A549 (cell line): ENCODE measurements around the gene SLC35B2. TPM values are rescaled to one million over a fixed set of nuclear protein-coding genes. Genes with fewer than 3 reads are reported as not detected.

Experiments
- ATAC-seq, 2 experiments: fragments of 200-7000 bp in 1 of 2; fragments of >200 bp in 1 of 2; cut with Nextera tagmentation in 1 of 2; cut with Tn5 transposase in 1 of 2; 3 replicates each; pipeline versions ENCODE4 v1.8.0 to v1.9.1; 2018 to 2020; ENCODE audit warnings: mild to moderate bottlenecking in 1 of 2, moderate library complexity in 1 of 2
- CTCF ChIA-PET: fragments of 300-600 bp; sonication (Branson Sonifier 250); formaldehyde crosslinking; extraction: SDS; loops from one replicate; lab custom pipeline; 2021; ENCODE audit warnings: antibody characterized with exemption, inconsistent platforms; lab: Yijun Ruan, JAX
- POLR2A ChIA-PET: fragments of 350-600 bp; formaldehyde crosslinking; extraction: SDS; loops from one replicate; lab custom pipeline; 2021; ENCODE audit warnings: antibody characterized with exemption, inconsistent platforms; lab: Yijun Ruan, JAX
- DNase-seq, 2 experiments: peaks; one replicate each; pipeline versions ENCODE4 v3.0.0 to v3.0.0-alpha.2; 2011 to 2016; ENCODE audit warnings: low read depth in 1 of 2, low spot score in 1 of 2
- FAIRE-seq: peaks from 2 replicates; lab custom pipeline; 2011; peaks lifted over from hg19 to GRCh38; lab: Jason Lieb, UNC
- H3K27ac ChIP-seq, 2 experiments: fragments of >200 bp; sonication (Bioruptor Twin); formaldehyde crosslinking; 3 replicates each; pipeline ENCODE4 v1.5.1; 2016 to 2017
- H3K4me1 ChIP-seq: fragments of >200 bp; sonication (Bioruptor Twin); formaldehyde crosslinking; 3 replicates; pipeline ENCODE4 v1.6.1; 2016
- H3K4me2 ChIP-seq: fragments of >200 bp; sonication (Bioruptor Twin); formaldehyde crosslinking; 3 replicates; pipeline ENCODE4 v1.6.1; 2016
- H3K4me3 ChIP-seq: fragments of >200 bp; sonication (Bioruptor Twin); formaldehyde crosslinking; 3 replicates; pipeline ENCODE4 v1.5.1; 2016
- H3K9me3 ChIP-seq: fragments of >200 bp; sonication (Bioruptor Twin); formaldehyde crosslinking; 3 replicates; pipeline ENCODE4 v1.6.1; 2016
- BCL3 ChIP-seq: fragments of >200 bp; sonication (Bioruptor Twin); formaldehyde crosslinking; IDR thresholded peaks from 3 replicates; pipeline ENCODE4 v1.6.1; 2016
- BHLHE40 ChIP-seq: IDR thresholded peaks from 2 replicates; pipeline ENCODE4 v1.6.1; 2012; ENCODE audit warnings: low read depth, low read length, inconsistent platforms
- CHD2 ChIP-seq: fragments of 150-350 bp; IDR thresholded peaks from 2 replicates; pipeline ENCODE4 v1.6.1; 2014; ENCODE audit warnings: low read length; ENCODE audit not compliant: partially characterized antibody
- CTCF ChIP-seq: fragments of >200 bp; sonication (Bioruptor Twin); formaldehyde crosslinking; IDR thresholded peaks from 3 replicates; pipeline ENCODE4 v1.5.1; 2016
- EHF ChIP-seq: fragments of 250-450 bp; sonication (Bioruptor Pico); IDR thresholded peaks from 2 replicates; pipeline ENCODE4 v1.5.0; 2020; ENCODE audit warnings: mild to moderate bottlenecking
- EP300 ChIP-seq, 2 experiments: fragments of >200 bp; sonication (Bioruptor Twin); formaldehyde crosslinking; IDR thresholded peaks; 2 replicates in 1 of 2; 3 replicates in 1 of 2; pipeline ENCODE4 v1.6.1; 2016 to 2017
- ESRRA ChIP-seq: fragments of 150-350 bp; IDR thresholded peaks from 2 replicates; pipeline ENCODE4 v1.6.1; 2014; ENCODE audit warnings: mild to moderate bottlenecking, low read length, borderline replicate concordance
- FOXS1 ChIP-seq: fragments of 250-450 bp; sonication (Bioruptor Pico); IDR thresholded peaks from 2 replicates; pipeline ENCODE4 v1.5.0; 2020; ENCODE audit warnings: mild to moderate bottlenecking, moderate library complexity
- HOXB13 ChIP-seq: fragments of 250-450 bp; sonication (Bioruptor Pico); IDR thresholded peaks from 2 replicates; pipeline ENCODE4 v1.5.0; 2020; ENCODE audit warnings: low read depth, mild to moderate bottlenecking, moderate library complexity
- JUN ChIP-seq, 2 experiments: fragments of >200 bp; sonication (Bioruptor Twin); formaldehyde crosslinking; IDR thresholded peaks; 2 replicates in 1 of 2; 3 replicates in 1 of 2; pipeline ENCODE4 v1.6.1; 2016 to 2017
- KDM1A ChIP-seq: fragments of 200-600 bp; sonication (generic); IDR thresholded peaks from 2 replicates; pipeline ENCODE4 v1.6.1; 2016; ENCODE audit warnings: low read depth, mild to moderate bottlenecking
- MAX ChIP-seq: IDR thresholded peaks from 2 replicates; pipeline ENCODE4 v1.6.1; 2012
- PHF8 ChIP-seq: fragments of 200-600 bp; sonication (generic); IDR thresholded peaks from 2 replicates; pipeline ENCODE4 v1.6.1; 2016; ENCODE audit warnings: low read depth, mild to moderate bottlenecking, antibody characterized with exemption, moderate library complexity, borderline replicate concordance
- POLR2A ChIP-seq: IDR thresholded peaks from 2 replicates; pipeline ENCODE4 v1.6.1; 2012; ENCODE audit warnings: mild to moderate bottlenecking, low read length
- RARB ChIP-seq: fragments of 250-450 bp; sonication (Bioruptor Pico); IDR thresholded peaks from 2 replicates; pipeline ENCODE4 v1.8.0; 2021; ENCODE audit warnings: mild to moderate bottlenecking, moderate library complexity
- RCOR1 ChIP-seq: fragments of 150-350 bp; IDR thresholded peaks from 2 replicates; pipeline ENCODE4 v1.6.1; 2014; ENCODE audit warnings: antibody characterized with exemption, low read length, low read depth
- RFX5 ChIP-seq: fragments of 450-650 bp; IDR thresholded peaks from 2 replicates; pipeline ENCODE4 v1.7.1; 2014; ENCODE audit warnings: antibody characterized with exemption, mild to moderate bottlenecking, moderate library complexity
- SMC3 ChIP-seq: fragments of >200 bp; sonication (Bioruptor Twin); formaldehyde crosslinking; IDR thresholded peaks from 3 replicates; pipeline ENCODE4 v1.6.1; 2018; ENCODE audit warnings: inconsistent platforms
- SREBF2 ChIP-seq: fragments of 450-650 bp; IDR thresholded peaks from 2 replicates; pipeline ENCODE4 v1.6.1; 2014; ENCODE audit warnings: mild to moderate bottlenecking, moderate library complexity
- TFCP2L1 ChIP-seq: fragments of 250-450 bp; sonication (Bioruptor Pico); IDR thresholded peaks from 2 replicates; pipeline ENCODE4 v1.5.0; 2021; ENCODE audit warnings: mild to moderate bottlenecking
- TP53 ChIP-seq: fragments of 250-450 bp; sonication (Bioruptor Pico); IDR thresholded peaks from 2 replicates; pipeline ENCODE4 v1.5.0; 2021; ENCODE audit warnings: mild to moderate bottlenecking, moderate library complexity
- ZFP36 ChIP-seq: fragments of 450-650 bp; IDR thresholded peaks from 2 replicates; pipeline ENCODE4 v1.6.1; 2014; ENCODE audit warnings: borderline replicate concordance; ENCODE audit not compliant: partially characterized antibody
- whole genome bisulfite sequencing: methylation state at CpG from one replicate; pipeline ENCODE4 v1.1.6; 2017; ENCODE audit errors: missing lambda C conversion rate; 5-methylcytosine and 5-hydroxymethylcytosine counted together
- polyA plus RNA-seq, 4 experiments: library from polyadenylated mRNA; depleted of rRNA in 3 of 4; stranded (reverse); fragments of >200 nt; fragmentation: RNase III in 1 of 4; extraction: RNeasy Plus Mini Kit Qiagen cat#74134 plus additional on column Dnase treatment in 1 of 4; gene quantifications; 2 replicates in 3 of 4; 3 replicates in 1 of 4; pipeline ENCODE4 v1.2.3, GENCODE V29; 2011 to 2017
- TF ChIP-seq, protein P1 (sequence below): IDR thresholded peaks from 2 replicates; pipeline ENCODE4 v1.6.1; 2012
- TF ChIP-seq, protein P2 (sequence below): fragments of 150-350 bp; IDR thresholded peaks from 2 replicates; pipeline ENCODE4 v1.6.1; 2014; ENCODE audit warnings: low read depth, mild to moderate bottlenecking, low read length
- TF ChIP-seq, protein P3 (sequence below): IDR thresholded peaks from 2 replicates; pipeline ENCODE4 v1.6.1; 2012; ENCODE audit warnings: low read depth, borderline replicate concordance

SLC35B2 gene
- polyA plus RNA-seq, 2 of the 4 experiments (the other 2 are of a cell fraction), result 44.5 to 45.6 TPM

GRCh38 chr6:44286747-44287146 is 29.4 kb upstream of the SLC35B2 start:
- H3K9me3 ChIP-seq, result no peaks in the 10 kb centered on the region
- H3K27ac ChIP-seq, result no peak overlapping the region
- no peak overlapping the region for H3K4me2 ChIP-seq
- DNase-seq, result no peak
- FAIRE-seq, result no peak
- ChIA-PET CTCF (interaction anchor here (5.4 kb wide), 1 partner anchor 19 kb away, joined by 25 read pairs; no protein-coding TSS in a partner anchor), POLR2A (no interaction called here)
- no peak overlapping the region for H3K4me3 ChIP-seq
- WGBS, result 3% methylated on average over 2 of the region's 2 CpGs
- ATAC-seq, result no peak
- TF ChIP-seq, protein P1, sequence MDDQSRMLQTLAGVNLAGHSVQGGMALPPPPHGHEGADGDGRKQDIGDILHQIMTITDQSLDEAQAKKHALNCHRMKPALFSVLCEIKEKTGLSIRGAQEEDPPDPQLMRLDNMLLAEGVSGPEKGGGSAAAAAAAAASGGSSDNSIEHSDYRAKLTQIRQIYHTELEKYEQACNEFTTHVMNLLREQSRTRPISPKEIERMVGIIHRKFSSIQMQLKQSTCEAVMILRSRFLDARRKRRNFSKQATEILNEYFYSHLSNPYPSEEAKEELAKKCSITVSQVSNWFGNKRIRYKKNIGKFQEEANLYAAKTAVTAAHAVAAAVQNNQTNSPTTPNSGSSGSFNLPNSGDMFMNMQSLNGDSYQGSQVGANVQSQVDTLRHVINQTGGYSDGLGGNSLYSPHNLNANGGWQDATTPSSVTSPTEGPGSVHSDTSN, result no peak
- TF ChIP-seq SREBF2, result no peak
- TF ChIP-seq RARB (CRISPR knock-in tag), result no peak
- TF ChIP-seq RCOR1, result no peak
- TF ChIP-seq ZFP36, result no peak
- no peak for TF ChIP-seq CHD2
- no peak for TF ChIP-seq MAX
- TF ChIP-seq CTCF, result no peak
- TF ChIP-seq BCL3, result no peak
- no peak for TF ChIP-seq RFX5
- TF ChIP-seq EP300 (IDR thresholded peaks at IDR 0.05), result no peak
- no peak for TF ChIP-seq TP53 (CRISPR knock-in tag)
- TF ChIP-seq, protein P2, sequence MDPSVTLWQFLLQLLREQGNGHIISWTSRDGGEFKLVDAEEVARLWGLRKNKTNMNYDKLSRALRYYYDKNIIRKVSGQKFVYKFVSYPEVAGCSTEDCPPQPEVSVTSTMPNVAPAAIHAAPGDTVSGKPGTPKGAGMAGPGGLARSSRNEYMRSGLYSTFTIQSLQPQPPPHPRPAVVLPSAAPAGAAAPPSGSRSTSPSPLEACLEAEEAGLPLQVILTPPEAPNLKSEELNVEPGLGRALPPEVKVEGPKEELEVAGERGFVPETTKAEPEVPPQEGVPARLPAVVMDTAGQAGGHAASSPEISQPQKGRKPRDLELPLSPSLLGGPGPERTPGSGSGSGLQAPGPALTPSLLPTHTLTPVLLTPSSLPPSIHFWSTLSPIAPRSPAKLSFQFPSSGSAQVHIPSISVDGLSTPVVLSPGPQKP, result no peak
- TF ChIP-seq, protein P3, sequence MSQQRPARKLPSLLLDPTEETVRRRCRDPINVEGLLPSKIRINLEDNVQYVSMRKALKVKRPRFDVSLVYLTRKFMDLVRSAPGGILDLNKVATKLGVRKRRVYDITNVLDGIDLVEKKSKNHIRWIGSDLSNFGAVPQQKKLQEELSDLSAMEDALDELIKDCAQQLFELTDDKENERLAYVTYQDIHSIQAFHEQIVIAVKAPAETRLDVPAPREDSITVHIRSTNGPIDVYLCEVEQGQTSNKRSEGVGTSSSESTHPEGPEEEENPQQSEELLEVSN, result no peak
- TF ChIP-seq FOXS1 (CRISPR knock-in tag), result no peak
- no peak for TF ChIP-seq ESRRA
- TF ChIP-seq BHLHE40, result no peak
- H3K4me1 ChIP-seq, result no peaks in the 10 kb centered on the region

DNA sequence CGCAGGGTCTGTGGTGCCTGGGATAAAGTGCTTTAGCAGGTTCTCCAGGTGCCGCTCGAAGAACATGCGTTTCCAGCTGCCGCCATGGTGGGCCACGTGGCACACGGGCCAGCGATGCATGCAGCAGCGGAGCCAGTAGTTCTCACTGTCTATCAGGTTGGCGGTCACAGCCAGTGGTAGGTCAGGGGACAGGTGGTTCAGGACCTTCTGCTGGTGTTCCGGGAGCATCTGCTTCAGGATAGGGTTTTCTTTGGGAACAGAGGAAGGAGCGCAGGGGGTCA is 28.9 kb upstream of the SLC35B2 start:
- no peak overlapping the region for H3K4me3 ChIP-seq
- no peak for ATAC-seq
- TF ChIP-seq JUN (IDR thresholded peaks at IDR 0.05), result no peak
- no peak for TF ChIP-seq EHF (CRISPR knock-in tag)
- no peak for TF ChIP-seq PHF8
- no peak for TF ChIP-seq TFCP2L1 (CRISPR knock-in tag)
- TF ChIP-seq, protein P1, result no peak
- no peak for TF ChIP-seq CHD2
- no peak for TF ChIP-seq POLR2A
- TF ChIP-seq HOXB13 (CRISPR knock-in tag), result no peak
- no peak for TF ChIP-seq KDM1A
- no peak for TF ChIP-seq SMC3
- no peak overlapping the region for H3K4me2 ChIP-seq
- no peak for FAIRE-seq
- no peaks in the 10 kb centered on the region for H3K4me1 ChIP-seq
- no peaks in the 10 kb centered on the region for H3K9me3 ChIP-seq
- no peak for DNase-seq
- ChIA-PET POLR2A (no interaction called here), CTCF (interaction anchor here (0.8 to 5.4 kb wide), 2 partner anchors 18 kb away, joined by 3 to 25 read pairs; no protein-coding TSS in a partner anchor)
- H3K27ac ChIP-seq, result no peak overlapping the region
- 60% methylated on average over 1 of the region's 12 CpGs for WGBS
